Measurements from ENCODE around the gene BTNL9. TPM values are rescaled to one million over a fixed set of nuclear protein-coding genes. Genes with fewer than 3 reads are reported as not detected.

Gene BTNL9
- polyA plus RNA-seq, 2 of the 4 experiments (the other 2 are of a cell fraction) = 0.85 to 1.5 TPM

DNA sequence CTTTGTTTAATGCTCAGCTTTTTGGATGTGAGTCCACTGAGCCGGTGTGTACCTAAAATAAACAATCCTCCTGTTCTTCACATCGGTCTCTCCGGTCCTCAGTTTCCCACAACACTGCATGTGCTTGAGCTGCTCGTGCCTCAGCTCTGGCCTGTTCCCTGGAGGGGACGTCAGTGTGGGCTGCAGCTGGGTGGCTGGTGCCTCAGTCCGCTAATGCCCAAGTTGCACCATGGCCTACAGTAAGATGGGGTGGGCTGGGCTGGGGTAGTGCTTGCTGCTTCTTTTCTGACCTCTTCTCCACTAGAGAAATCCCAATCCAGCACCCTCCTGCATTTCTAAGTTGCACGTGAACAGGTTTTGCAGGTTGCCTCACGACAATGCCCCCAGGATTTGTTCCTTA, 595 bp upstream of the BTNL9 start:
- Histone ChIP-seq H3K4me3 (no peak overlapping the region), H3K4me1 (no peaks in the 10 kb centered on the region), H3K4me2 (no peak overlapping the region), H3K27ac (no peak overlapping the region), H3K9me3 (no peaks in the 10 kb centered on the region)
- POLR2A ChIA-PET = no interaction called here
- CTCF ChIA-PET = interaction anchor here (1.0 kb wide), 1 partner anchor 152 kb away, joined by 3 read pairs; no protein-coding TSS in a partner anchor
- FAIRE-seq = no peak
- DNase-seq (ENCODE audit: low read depth in 1 of 2, low spot score in 1 of 2) = no peak
- ATAC-seq = no peak
- TF ChIP-seq, protein P1, sequence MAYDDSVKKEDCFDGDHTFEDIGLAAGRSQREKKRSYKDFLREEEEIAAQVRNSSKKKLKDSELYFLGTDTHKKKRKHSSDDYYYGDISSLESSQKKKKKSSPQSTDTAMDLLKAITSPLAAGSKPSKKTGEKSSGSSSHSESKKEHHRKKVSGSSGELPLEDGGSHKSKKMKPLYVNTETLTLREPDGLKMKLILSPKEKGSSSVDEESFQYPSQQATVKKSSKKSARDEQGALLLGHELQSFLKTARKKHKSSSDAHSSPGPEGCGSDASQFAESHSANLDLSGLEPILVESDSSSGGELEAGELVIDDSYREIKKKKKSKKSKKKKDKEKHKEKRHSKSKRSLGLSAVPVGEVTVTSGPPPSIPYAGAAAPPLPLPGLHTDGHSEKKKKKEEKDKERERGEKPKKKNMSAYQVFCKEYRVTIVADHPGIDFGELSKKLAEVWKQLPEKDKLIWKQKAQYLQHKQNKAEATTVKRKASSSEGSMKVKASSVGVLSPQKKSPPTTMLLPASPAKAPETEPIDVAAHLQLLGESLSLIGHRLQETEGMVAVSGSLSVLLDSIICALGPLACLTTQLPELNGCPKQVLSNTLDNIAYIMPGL (CRISPR knock-in tag; IDR thresholded peaks at IDR 0.05; ENCODE audit: borderline replicate concordance) = no peak
- no peak for TF ChIP-seq HEYL (CRISPR knock-in tag; IDR thresholded peaks at IDR 0.05)
- no peak for TF ChIP-seq EP300 (IDR thresholded peaks at IDR 0.05)
- no peak for TF ChIP-seq ZNF302 (CRISPR knock-in tag; IDR thresholded peaks at IDR 0.05)
- TF ChIP-seq RAD21 (conservative IDR thresholded peaks at IDR 0.05 in 1 of 2, IDR thresholded peaks at IDR 0.05 in 1 of 2) = no peak
- no peak for TF ChIP-seq ZC3H11A (IDR thresholded peaks at IDR 0.05)
- TF ChIP-seq, protein P2, sequence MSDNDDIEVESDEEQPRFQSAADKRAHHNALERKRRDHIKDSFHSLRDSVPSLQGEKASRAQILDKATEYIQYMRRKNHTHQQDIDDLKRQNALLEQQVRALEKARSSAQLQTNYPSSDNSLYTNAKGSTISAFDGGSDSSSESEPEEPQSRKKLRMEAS (IDR thresholded peaks at IDR 0.05) = no peak
- no peak for TF ChIP-seq SREBF2 (IDR thresholded peaks at IDR 0.05)
- TF ChIP-seq NR3C1 (IDR thresholded peaks at IDR 0.05) = no peak
- no peak for TF ChIP-seq HOXB13 (CRISPR knock-in tag; IDR thresholded peaks at IDR 0.05; ENCODE audit: low read depth)
- TF ChIP-seq, protein P3, sequence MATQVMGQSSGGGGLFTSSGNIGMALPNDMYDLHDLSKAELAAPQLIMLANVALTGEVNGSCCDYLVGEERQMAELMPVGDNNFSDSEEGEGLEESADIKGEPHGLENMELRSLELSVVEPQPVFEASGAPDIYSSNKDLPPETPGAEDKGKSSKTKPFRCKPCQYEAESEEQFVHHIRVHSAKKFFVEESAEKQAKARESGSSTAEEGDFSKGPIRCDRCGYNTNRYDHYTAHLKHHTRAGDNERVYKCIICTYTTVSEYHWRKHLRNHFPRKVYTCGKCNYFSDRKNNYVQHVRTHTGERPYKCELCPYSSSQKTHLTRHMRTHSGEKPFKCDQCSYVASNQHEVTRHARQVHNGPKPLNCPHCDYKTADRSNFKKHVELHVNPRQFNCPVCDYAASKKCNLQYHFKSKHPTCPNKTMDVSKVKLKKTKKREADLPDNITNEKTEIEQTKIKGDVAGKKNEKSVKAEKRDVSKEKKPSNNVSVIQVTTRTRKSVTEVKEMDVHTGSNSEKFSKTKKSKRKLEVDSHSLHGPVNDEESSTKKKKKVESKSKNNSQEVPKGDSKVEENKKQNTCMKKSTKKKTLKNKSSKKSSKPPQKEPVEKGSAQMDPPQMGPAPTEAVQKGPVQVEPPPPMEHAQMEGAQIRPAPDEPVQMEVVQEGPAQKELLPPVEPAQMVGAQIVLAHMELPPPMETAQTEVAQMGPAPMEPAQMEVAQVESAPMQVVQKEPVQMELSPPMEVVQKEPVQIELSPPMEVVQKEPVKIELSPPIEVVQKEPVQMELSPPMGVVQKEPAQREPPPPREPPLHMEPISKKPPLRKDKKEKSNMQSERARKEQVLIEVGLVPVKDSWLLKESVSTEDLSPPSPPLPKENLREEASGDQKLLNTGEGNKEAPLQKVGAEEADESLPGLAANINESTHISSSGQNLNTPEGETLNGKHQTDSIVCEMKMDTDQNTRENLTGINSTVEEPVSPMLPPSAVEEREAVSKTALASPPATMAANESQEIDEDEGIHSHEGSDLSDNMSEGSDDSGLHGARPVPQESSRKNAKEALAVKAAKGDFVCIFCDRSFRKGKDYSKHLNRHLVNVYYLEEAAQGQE (IDR thresholded peaks at IDR 0.05) = no peak
- no peak for TF ChIP-seq KDM1A (IDR thresholded peaks at IDR 0.05; ENCODE audit: low read depth)
- TF ChIP-seq, protein P4, sequence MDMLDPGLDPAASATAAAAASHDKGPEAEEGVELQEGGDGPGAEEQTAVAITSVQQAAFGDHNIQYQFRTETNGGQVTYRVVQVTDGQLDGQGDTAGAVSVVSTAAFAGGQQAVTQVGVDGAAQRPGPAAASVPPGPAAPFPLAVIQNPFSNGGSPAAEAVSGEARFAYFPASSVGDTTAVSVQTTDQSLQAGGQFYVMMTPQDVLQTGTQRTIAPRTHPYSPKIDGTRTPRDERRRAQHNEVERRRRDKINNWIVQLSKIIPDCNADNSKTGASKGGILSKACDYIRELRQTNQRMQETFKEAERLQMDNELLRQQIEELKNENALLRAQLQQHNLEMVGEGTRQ (IDR thresholded peaks at IDR 0.05) = no peak
- TF ChIP-seq RCOR1 (IDR thresholded peaks at IDR 0.05; ENCODE audit: low read depth, low read length) = no peak
- TF ChIP-seq CBX2 (IDR thresholded peaks at IDR 0.05; ENCODE audit: borderline replicate concordance, low read depth) = no peak
- 51% methylated on average over 8 of the region's 8 CpGs for WGBS (ENCODE audit: missing lambda C conversion rate)

DNA sequence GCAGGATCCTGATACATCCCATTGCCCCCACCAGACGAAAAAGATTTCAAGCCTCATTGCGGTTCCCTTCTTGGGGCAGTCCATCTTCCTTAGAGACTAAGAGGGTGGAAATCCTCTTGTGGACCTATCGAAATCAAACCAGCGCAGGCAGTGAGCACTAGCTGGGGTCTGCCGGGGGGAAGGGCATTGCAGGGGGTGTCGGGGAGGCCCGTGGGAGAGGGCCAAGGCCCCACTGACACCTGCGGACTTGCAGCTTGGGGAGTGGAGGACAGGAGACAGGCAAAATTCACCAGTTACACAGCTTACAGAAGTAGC, 522 bp downstream of the BTNL9 start:
- Histone ChIP-seq H3K4me2 (no peak overlapping the region), H3K4me3 (no peak overlapping the region), H3K4me1 (peaks cover 1% of the 10 kb centered on the region; the same call in 1 of the 3 replicates), H3K9me3 (no peaks in the 10 kb centered on the region), H3K27ac (no peak overlapping the region)
- CTCF ChIA-PET = interaction anchor here (1.2 kb wide), 1 partner anchor 15 kb away, joined by 3 read pairs; no protein-coding TSS in a partner anchor
- 62% methylated on average over 8 of the region's 8 CpGs for WGBS (ENCODE audit: missing lambda C conversion rate)
- no peak for DNase-seq (ENCODE audit: low read depth in 1 of 2, low spot score in 1 of 2)
- TF ChIP-seq, protein P5, sequence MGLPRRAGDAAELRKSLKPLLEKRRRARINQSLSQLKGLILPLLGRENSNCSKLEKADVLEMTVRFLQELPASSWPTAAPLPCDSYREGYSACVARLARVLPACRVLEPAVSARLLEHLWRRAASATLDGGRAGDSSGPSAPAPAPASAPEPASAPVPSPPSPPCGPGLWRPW (IDR thresholded peaks at IDR 0.05) = no peak
- TF ChIP-seq TFCP2L1 (CRISPR knock-in tag; IDR thresholded peaks at IDR 0.05) (no peak), NR3C1 (IDR thresholded peaks at IDR 0.05) (no peak), MAZ (IDR thresholded peaks at IDR 0.05; ENCODE audit: borderline replicate concordance, low read depth, low read length) (no peak), CHD2 (IDR thresholded peaks at IDR 0.05; ENCODE audit: low read length, partially characterized antibody) (no peak), HOXB13 (CRISPR knock-in tag; IDR thresholded peaks at IDR 0.05; ENCODE audit: low read depth) (no peak), EP300 (IDR thresholded peaks at IDR 0.05) (no peak), FOSL2 (IDR thresholded peaks at IDR 0.05) (no peak), FOSL2 (CRISPR knock-in tag; IDR thresholded peaks at IDR 0.05) (no peak), MAFK (IDR thresholded peaks at IDR 0.05; ENCODE audit: partially characterized antibody) (no peak), ZNF302 (CRISPR knock-in tag; IDR thresholded peaks at IDR 0.05) (no peak), KDM1A (IDR thresholded peaks at IDR 0.05; ENCODE audit: low read depth) (no peak), HOXB5 (CRISPR knock-in tag; IDR thresholded peaks at IDR 0.05) (no peak), SREBF2 (IDR thresholded peaks at IDR 0.05) (no peak), ZSCAN20 (CRISPR knock-in tag; IDR thresholded peaks at IDR 0.05) (no peak), EHF (CRISPR knock-in tag; IDR thresholded peaks at IDR 0.05) (no peak), POLR2AphosphoS2 (conservative IDR thresholded peaks at IDR 0.05; ENCODE audit: low read length) (no peak), ZC3H11A (IDR thresholded peaks at IDR 0.05) (no peak), BHLHE40 (IDR thresholded peaks at IDR 0.05; ENCODE audit: low read depth, low read length) (no peak)
- TF ChIP-seq, protein P6, sequence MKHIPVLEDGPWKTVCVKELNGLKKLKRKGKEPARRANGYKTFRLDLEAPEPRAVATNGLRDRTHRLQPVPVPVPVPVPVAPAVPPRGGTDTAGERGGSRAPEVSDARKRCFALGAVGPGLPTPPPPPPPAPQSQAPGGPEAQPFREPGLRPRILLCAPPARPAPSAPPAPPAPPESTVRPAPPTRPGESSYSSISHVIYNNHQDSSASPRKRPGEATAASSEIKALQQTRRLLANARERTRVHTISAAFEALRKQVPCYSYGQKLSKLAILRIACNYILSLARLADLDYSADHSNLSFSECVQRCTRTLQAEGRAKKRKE (CRISPR knock-in tag; IDR thresholded peaks at IDR 0.05; ENCODE audit: low read depth) = no peak
- TF ChIP-seq, protein P1 (CRISPR knock-in tag; IDR thresholded peaks at IDR 0.05; ENCODE audit: borderline replicate concordance) = no peak
- no peak for FAIRE-seq
- POLR2A ChIA-PET = no interaction called here
- ATAC-seq = no peak

Data from A549 (cell line).